BE2C (cell line): ENCODE measurements around the gene FOXL1.

Experiments
- DNase-seq: peaks from one replicate; pipeline ENCODE4 v3.0.0-alpha.2; 2020
- H3K27me3 ChIP-seq: fragments of 250-450 bp; sonication (Bioruptor Pico); 2 replicates; pipeline ENCODE4 v1.5.1; 2020; ENCODE audit warnings: mild to moderate bottlenecking
- H3K36me3 ChIP-seq: fragments of 250-450 bp; sonication (Bioruptor Pico); 2 replicates; pipeline ENCODE4 v1.5.1; 2020; ENCODE audit warnings: mild to moderate bottlenecking
- H3K4me1 ChIP-seq: fragments of 250-450 bp; sonication (Bioruptor Pico); 2 replicates; pipeline ENCODE4 v1.5.1; 2020
- H3K4me3 ChIP-seq: 2 replicates; pipeline ENCODE4 v1.5.1; 2011; ENCODE audit warnings: low read depth, low read length
- H3K9me3 ChIP-seq: fragments of 250-450 bp; sonication (Bioruptor Pico); 2 replicates; pipeline ENCODE4 v1.5.1; 2020
- TF ChIP-seq, protein P1 (sequence below): IDR thresholded peaks from 2 replicates; pipeline ENCODE4 v1.5.1; 2012; ENCODE audit warnings: mild to moderate bottlenecking, low read depth, low read length

The FOXL1 gene

DNA sequence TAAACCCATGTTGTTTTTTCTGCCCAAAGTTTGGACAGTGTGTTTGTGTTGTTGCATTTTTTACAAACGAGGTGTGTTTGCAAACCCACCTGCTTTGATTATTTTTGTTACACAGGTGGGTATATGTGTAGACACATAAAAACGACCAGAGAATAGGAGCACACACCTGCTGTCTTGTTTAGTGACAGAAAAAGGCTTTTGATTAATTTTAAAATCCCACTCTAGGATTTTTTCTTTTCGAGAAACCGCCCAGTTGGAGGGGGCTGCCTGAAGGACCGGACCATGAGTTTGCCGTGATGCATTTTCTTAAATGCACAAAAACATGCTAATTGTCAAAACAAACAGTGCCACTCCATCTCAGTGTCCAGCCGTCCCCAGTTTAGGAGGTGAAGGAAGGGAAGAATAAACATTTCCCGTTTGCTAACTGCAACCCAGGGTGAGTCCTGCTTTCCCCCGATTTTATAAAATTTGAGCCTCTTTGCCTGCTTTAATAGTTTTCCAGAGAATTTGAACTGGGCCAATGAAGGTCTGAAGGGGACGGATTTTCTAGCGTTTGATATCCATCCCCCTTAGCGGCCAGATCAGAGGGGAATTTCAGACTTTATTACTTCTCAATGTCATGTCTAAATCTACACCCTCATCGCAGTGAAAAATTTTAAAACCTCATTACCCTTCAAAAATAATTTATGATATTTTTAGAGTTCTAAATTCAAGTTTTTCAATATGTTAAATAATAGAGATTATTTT lies 8.5 kb upstream of the FOXL1 start:
- peaks cover 93% of the 10 kb centered on the region for H3K27me3 ChIP-seq
- H3K4me1 ChIP-seq = no peaks in the 10 kb centered on the region
- no peak overlapping the region for H3K4me3 ChIP-seq

GRCh38 chr16:86570558-86571529 lies 7.5 kb upstream of the FOXL1 start:
- TF ChIP-seq, protein P1, sequence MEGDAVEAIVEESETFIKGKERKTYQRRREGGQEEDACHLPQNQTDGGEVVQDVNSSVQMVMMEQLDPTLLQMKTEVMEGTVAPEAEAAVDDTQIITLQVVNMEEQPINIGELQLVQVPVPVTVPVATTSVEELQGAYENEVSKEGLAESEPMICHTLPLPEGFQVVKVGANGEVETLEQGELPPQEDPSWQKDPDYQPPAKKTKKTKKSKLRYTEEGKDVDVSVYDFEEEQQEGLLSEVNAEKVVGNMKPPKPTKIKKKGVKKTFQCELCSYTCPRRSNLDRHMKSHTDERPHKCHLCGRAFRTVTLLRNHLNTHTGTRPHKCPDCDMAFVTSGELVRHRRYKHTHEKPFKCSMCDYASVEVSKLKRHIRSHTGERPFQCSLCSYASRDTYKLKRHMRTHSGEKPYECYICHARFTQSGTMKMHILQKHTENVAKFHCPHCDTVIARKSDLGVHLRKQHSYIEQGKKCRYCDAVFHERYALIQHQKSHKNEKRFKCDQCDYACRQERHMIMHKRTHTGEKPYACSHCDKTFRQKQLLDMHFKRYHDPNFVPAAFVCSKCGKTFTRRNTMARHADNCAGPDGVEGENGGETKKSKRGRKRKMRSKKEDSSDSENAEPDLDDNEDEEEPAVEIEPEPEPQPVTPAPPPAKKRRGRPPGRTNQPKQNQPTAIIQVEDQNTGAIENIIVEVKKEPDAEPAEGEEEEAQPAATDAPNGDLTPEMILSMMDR = no peak
- Histone ChIP-seq H3K4me1 (no peaks in the 10 kb centered on the region), H3K4me3 (no peak overlapping the region), H3K9me3 (no peaks in the 10 kb centered on the region), H3K27me3 (peaks cover 91% of the 10 kb centered on the region), H3K36me3 (no peaks in the 10 kb centered on the region)
- no peak for DNase-seq

More for the DNA sequence above, 8.5 kb upstream of the FOXL1 start:
- H3K9me3 ChIP-seq = no peaks in the 10 kb centered on the region
- no peaks in the 10 kb centered on the region for H3K36me3 ChIP-seq
- TF ChIP-seq, protein P1 = no peak
- no peak for DNase-seq

DNA sequence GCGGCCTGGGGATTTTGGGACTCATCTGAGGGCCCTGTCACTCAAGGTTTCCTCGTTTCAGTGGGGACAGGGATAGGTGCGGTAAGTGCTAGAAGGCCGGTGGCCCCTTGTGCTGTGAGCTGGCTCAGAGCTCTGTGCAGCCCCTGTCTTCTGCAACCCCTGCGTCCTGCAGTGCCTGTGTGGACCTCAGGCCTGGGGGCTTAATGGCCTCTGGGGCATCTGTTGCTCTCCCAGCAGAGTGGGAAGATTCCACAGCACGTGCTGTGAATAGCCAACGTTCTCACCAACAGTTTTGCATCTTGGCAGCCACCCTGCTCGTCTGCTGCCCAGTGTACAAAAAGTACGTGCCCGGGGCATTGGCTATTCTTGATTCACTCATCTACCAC lies 6.8 kb upstream of the FOXL1 start:
- H3K4me1 ChIP-seq = no peaks in the 10 kb centered on the region
- TF ChIP-seq, protein P1 = no peak
- H3K27me3 ChIP-seq = peaks cover 84% of the 10 kb centered on the region
- no peak for DNase-seq
- H3K4me3 ChIP-seq = no peak overlapping the region
- H3K36me3 ChIP-seq = no peaks in the 10 kb centered on the region
- H3K9me3 ChIP-seq = no peaks in the 10 kb centered on the region

GRCh38 chr16:86572041-86572521 lies 6.3 kb upstream of the FOXL1 start:
- Histone ChIP-seq H3K4me1 (no peaks in the 10 kb centered on the region), H3K27me3 (peaks cover 79% of the 10 kb centered on the region), H3K36me3 (no peaks in the 10 kb centered on the region), H3K9me3 (no peaks in the 10 kb centered on the region), H3K4me3 (no peak overlapping the region)
- TF ChIP-seq, protein P1 = no peak
- no peak for DNase-seq

- H3K9me3 ChIP-seq = no peaks in the 10 kb centered on the region
- H3K36me3 ChIP-seq = no peaks in the 10 kb centered on the region
- no peaks in the 10 kb centered on the region for H3K4me1 ChIP-seq
- peaks cover 73% of the 10 kb centered on the region for H3K27me3 ChIP-seq
- TF ChIP-seq, protein P1 = no peak
- H3K4me3 ChIP-seq = no peak overlapping the region
- DNase-seq = no peak
Measured at GRCh38 chr16:86572606-86573005, 5.7 kb upstream of the FOXL1 start.
